Tongue (tissue), 2 donors: ENCODE data around the gene SLC9C2. TPM values are rescaled to one million over a fixed set of nuclear protein-coding genes. Genes with fewer than 3 reads are reported as not detected.
"Not testable (repeated sequence)": the region's sequence is repeated elsewhere in the genome, so short reads cannot be mapped to it uniquely, and the experiment has no call there.

Experiments
- DNase-seq: peaks from one replicate; pipeline ENCODE4 v3.0.0-alpha.2; 2015
- total RNA-seq: library from RNA; depleted of rRNA; stranded (reverse); fragments of >200 nt; gene quantifications from one replicate; pipeline ENCODE4 v1.2.3, GENCODE V29; 2014

Gene SLC9C2
- total RNA-seq, 1 donor from 2014 or later = not detected

GRCh38 chr1:173525926-173526325, 76.9 kb downstream of the SLC9C2 start:
- DNase-seq = no peak

- DNase-seq = no peak
Observed at GRCh38 chr1:173523329-173523728, 79.5 kb downstream of the SLC9C2 start.

GRCh38 chr1:173520799-173521198, 82.1 kb downstream of the SLC9C2 start:
- DNase-seq = no peak

DNA sequence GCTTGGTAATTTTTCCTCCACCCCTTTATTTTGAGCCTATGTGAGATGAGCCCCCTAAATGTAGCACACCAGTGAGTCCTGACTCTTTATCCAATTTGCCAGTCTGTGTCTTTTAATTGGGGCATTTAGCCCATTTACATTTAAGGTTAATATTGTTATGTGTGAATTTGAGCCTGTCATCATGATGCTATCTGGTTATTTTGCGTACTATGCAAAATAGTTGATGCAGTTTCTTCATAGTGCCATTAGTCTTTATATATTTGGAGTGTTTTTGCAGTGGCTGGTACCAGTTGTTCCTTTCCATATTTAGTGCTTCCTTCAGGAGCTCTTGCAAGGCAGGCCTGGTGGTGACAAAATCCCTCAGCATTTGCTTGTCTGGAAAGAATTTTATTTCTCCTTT, 88.4 kb downstream of the SLC9C2 start:
- DNase-seq = not testable (repeated sequence)

DNA sequence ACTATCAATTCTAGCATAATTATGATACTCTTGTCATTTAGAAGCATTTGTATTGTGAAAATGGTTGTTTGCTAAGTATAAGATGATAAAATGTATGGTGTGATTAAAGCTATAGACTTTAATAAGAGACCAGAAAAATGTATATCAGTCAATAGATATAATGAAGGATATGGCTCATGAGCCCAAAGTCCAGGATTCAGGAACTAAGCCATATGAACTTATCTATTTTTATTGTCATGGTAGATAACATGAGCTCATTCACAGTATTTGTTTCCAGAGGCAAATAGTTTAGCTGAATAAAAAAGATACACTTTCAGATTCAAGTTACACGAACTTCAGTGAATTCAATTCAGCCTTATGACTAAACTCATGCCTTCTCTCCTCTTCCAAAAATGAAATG, 93.1 kb downstream of the SLC9C2 start:
- no peak for DNase-seq

DNA sequence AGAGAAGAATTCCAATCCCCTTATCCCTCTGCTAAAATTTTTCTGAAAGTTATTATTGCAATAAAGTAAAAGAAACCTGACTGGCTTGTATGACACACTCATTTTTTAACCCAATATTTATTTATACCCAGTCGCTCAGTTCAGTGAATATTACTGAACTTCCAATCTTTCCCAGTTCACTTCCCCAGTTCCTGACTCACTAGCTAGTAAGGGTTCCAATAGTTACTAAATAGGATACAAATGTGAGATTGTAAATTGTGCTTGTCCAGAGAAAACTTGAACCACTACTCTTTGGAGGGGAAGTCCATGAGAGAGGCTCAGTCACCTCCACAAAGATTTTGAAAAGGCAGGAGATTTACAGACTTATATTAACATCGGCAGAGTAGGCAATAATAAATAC, 94.3 kb downstream of the SLC9C2 start:
- DNase-seq = no peak

GRCh38 chr1:173507847-173508209, 95.0 kb downstream of the SLC9C2 start:
- no peak for DNase-seq

- DNase-seq = peak; percentile 30
Observed at GRCh38 chr1:173507205-173507846, 95.5 kb downstream of the SLC9C2 start.

DNA sequence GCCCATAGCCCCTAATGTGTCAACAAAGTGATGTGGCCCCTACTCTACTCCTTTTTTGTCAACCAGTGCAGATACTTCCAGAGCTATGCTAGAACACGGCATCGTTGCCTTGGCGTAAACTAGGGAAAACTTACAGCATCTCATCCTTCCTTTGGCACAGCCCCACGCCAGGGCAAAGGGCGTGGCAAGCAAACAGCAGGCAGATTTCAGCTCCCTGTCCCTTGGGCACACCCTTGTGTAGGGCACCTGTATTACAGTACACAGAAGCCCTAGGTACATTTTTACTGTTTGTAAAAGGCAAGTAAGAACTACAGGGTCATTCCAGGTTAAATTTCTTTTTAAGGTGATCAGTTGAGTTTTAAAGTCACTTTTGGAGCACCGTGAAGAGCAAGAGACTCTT, 96.4 kb downstream of the SLC9C2 start:
- no peak for DNase-seq

- DNase-seq = no peak
Observed at GRCh38 chr1:173505391-173505790, 97.5 kb downstream of the SLC9C2 start.

GRCh38 chr1:173504268-173504667, 98.6 kb downstream of the SLC9C2 start:
- no peak for DNase-seq

- DNase-seq = no peak
Observed at GRCh38 chr1:173503391-173503790, 99.5 kb downstream of the SLC9C2 start.

DNA sequence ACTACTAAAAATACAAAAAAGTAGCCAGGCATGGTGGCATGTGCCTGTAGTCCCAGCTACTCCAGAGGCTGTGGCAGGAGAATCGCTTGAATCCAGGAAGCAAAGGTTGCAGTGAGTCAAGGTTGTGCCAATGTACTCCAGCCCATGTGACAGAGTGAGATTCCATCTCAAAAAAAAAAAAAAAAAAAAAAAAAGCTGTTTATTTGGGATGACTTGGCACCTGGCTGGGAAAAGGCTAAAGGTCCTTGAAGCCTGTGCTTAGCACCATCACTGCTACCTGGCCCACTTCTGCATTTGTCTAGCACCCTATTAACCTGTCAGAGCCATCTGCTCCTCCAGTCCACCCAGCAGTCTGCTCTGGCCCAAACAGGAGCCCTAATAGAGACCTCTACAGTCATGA, 100.8 kb downstream of the SLC9C2 start:
- no peak for DNase-seq

DNA sequence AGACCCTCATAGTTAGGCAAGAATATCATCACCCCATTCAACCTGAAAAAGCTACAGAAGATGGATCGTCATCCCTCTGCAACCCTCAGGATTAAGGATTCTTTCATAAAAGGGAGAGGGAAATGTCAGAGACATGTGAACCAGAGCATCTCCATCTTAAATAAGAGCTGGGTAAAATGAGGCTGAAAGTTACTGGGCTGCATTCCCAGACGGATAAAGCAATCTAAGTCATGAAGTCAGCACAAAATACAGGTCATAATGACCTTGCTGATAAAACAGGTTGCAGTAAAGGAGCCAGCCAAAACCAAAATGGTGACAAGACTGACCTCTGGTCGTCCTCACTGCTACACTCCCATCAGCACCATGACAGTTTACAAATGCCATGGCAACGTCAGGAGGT, 103.1 kb downstream of the SLC9C2 start:
- DNase-seq = no peak

- DNase-seq = no peak
Observed at GRCh38 chr1:173496757-173497320, 106.0 kb downstream of the SLC9C2 start.

DNA sequence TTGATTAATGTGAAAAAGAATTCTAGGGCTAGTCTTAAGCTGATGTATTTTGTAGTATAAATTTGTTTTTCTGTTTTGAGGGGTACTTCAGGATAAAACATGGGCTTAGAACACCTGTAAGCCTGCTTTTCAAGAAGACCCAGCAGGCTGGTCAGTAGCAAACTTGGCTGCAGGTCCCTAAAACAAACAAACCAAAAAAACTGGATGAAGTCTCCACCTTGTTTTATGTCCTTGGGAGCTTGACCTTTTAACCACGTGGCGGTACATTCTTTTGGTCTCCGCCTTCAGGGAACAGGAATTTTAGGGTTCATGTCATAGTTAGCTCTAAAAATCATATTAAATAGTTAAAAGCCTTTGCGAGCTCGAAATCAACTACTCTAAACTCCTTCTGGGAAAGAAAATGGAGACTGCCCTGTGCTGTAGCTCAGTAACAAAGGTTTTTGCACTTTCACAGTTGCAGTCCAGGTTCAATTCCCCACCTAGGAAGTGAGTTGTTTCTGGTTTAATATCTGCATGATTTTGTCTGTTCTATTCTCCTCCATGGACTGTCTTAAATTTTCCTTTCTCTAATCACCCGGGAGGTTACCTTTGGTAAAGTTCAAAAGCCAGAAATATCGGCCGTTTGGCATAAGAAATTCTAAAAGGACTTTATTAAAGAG, 107.1 kb downstream of the SLC9C2 start:
- DNase-seq = no peak

- not testable (repeated sequence) for DNase-seq
Observed at GRCh38 chr1:173493125-173493524, 109.7 kb downstream of the SLC9C2 start.

DNA sequence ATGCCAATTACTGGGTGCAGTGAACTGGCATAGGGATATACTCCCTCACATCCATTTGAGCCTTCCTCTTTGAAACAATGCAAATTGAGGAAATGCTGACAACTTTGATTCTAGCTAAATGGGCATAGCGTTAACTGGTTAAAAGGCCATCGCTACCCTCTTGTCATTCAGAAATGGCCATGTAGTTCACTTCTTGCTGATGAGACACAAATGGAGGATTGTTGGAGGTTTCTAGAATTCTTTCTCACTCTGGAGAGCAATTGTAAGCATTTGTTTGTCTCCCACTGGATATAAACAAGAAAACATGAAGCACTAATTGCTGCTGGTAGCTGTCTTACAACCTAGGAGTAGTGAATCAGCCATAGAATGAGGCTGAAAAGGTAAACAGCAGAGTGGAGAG, 111.4 kb downstream of the SLC9C2 start:
- DNase-seq = no peak

GRCh38 chr1:173489929-173490328, 112.9 kb downstream of the SLC9C2 start:
- DNase-seq = no peak

- no peak for DNase-seq
Observed at GRCh38 chr1:173489149-173489600, 113.7 kb downstream of the SLC9C2 start.

DNA sequence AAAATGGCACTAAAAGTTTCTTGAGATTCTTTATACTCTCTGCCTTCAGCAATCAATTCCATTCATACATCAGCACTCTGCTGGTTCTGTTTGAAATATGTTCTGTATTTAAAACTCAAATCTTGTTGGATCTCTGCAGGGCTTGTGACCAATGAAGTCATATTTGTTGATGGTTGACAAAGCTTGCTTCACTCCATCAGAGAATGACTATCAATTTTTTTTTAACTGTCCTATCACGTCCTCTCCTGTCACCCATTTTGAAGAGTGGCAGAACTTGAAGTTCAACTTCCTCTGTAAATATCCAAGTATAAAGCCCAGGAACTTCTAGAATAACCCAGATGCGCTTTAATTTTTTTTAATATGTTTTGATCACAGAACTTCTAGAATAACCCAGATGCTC, 114.9 kb downstream of the SLC9C2 start:
- DNase-seq = no peak

GRCh38 chr1:173485401-173485800, 117.5 kb downstream of the SLC9C2 start:
- no peak for DNase-seq

- no peak for DNase-seq
Observed at GRCh38 chr1:173484276-173484675, 118.6 kb downstream of the SLC9C2 start.

DNA sequence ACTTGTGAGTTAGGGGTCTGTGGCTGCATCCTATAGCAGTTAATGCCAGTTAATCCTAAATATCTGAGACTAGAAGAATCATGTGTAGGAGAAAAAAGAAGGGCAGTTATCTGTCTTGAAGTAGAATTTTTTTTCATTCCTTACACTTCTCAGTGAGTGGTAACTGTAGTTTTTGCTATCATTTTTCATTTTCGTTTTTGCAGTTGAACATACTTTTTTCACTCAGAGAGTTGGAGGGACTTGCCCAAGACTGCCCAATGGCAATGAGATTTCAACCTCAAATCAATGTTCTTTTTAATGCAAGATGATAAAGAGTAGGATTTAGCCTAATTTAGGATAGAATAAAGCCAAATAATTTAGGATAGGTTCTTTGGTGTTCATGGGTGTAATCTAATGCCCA, 120.2 kb downstream of the SLC9C2 start:
- DNase-seq = no peak
